ENCODE data around the gene TMEM202.

GRCh38 chr15:72415304-72415703, 17.2 kb downstream of the TMEM202 start:
- TF ChIP-seq, protein P1, sequence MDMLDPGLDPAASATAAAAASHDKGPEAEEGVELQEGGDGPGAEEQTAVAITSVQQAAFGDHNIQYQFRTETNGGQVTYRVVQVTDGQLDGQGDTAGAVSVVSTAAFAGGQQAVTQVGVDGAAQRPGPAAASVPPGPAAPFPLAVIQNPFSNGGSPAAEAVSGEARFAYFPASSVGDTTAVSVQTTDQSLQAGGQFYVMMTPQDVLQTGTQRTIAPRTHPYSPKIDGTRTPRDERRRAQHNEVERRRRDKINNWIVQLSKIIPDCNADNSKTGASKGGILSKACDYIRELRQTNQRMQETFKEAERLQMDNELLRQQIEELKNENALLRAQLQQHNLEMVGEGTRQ (IDR thresholded peaks at IDR 0.05; ENCODE audit: low read depth, low read length), result no peak
- no peak for TF ChIP-seq CTCF (conservative IDR thresholded peaks at IDR 0.05; ENCODE audit: low read depth, low read length)
- TF ChIP-seq POLR2A (IDR thresholded peaks at IDR 0.05; ENCODE audit: low read depth, low read length), result no peak
- TF ChIP-seq CEBPB (IDR thresholded peaks at IDR 0.05; ENCODE audit: low read depth, low read length), result no peak
- TF ChIP-seq NFE2L2 (IDR thresholded peaks at IDR 0.05; ENCODE audit: low read depth, low read length), result no peak
- TF ChIP-seq RAD21 (IDR thresholded peaks at IDR 0.05; ENCODE audit: low read length), result no peak
- TF ChIP-seq RFX5 (IDR thresholded peaks at IDR 0.05; ENCODE audit: low read depth, low read length), result no peak
- no peak for TF ChIP-seq MXI1 (IDR thresholded peaks at IDR 0.05; ENCODE audit: borderline replicate concordance, low read depth, low read length)
- TF ChIP-seq RCOR1 (IDR thresholded peaks at IDR 0.05; ENCODE audit: insufficient replicate concordance, low read length), result no peak
